Smooth muscle cell (in vitro differentiated cells): ENCODE measurements around the gene DPEP3. TPM values are rescaled to one million over a fixed set of nuclear protein-coding genes. Genes with fewer than 3 reads are reported as not detected.
"Not testable (repeated sequence)": the region's sequence is repeated elsewhere in the genome, so short reads cannot be mapped to it uniquely, and the experiment has no call there.

Experiments used
- DNase-seq: peaks from one replicate; lab custom pipeline; 2025; ENCODE audit not compliant: unreplicated experiment; lab: John Stamatoyannopoulos, UW
- H2AFZ ChIP-seq: fragments of 200-600 bp; sonication (generic); 2 replicates; pipeline ENCODE4 v1.6.0; 2016; ENCODE audit warnings: antibody characterized with exemption, low read depth, mild to moderate bottlenecking
- H3F3A ChIP-seq: fragments of 200-600 bp; sonication (generic); 2 replicates; pipeline ENCODE4 v1.6.0; 2017; ENCODE audit warnings: antibody characterized with exemption, low read depth
- H3K27ac ChIP-seq: fragments of 200-600 bp; sonication (generic); 2 replicates; pipeline ENCODE4 v1.5.1; 2016; ENCODE audit warnings: low read depth, mild to moderate bottlenecking
- H3K27me3 ChIP-seq: fragments of 200-600 bp; sonication (generic); 2 replicates; pipeline ENCODE4 v1.6.1; 2016; ENCODE audit warnings: low read depth, mild to moderate bottlenecking
- H3K36me3 ChIP-seq: fragments of 200-600 bp; sonication (generic); 2 replicates; pipeline ENCODE4 v1.5.1; 2016; ENCODE audit warnings: low read depth
- H3K4me1 ChIP-seq: fragments of 200-600 bp; sonication (generic); 2 replicates; pipeline ENCODE4 v1.5.1; 2016; ENCODE audit warnings: low read depth
- H3K4me2 ChIP-seq: fragments of 200-600 bp; sonication (generic); 2 replicates; pipeline ENCODE4 v1.6.0; 2016; ENCODE audit warnings: mild to moderate bottlenecking
- H3K4me3 ChIP-seq: fragments of 200-600 bp; sonication (generic); 2 replicates; pipeline ENCODE4 v1.5.1; 2016; ENCODE audit warnings: mild to moderate bottlenecking
- H3K79me2 ChIP-seq: fragments of 200-600 bp; sonication (generic); 2 replicates; pipeline ENCODE4 v1.6.0; 2016; ENCODE audit warnings: low read depth, mild to moderate bottlenecking
- H3K9ac ChIP-seq: fragments of 200-600 bp; sonication (generic); 2 replicates; pipeline ENCODE4 v1.6.0; 2016; ENCODE audit warnings: low read depth
- H3K9me3 ChIP-seq: fragments of 200-600 bp; sonication (generic); replicated peaks from 2 replicates; pipeline ENCODE4 v1.5.1; 2016; ENCODE audit warnings: low read depth
- H4K20me1 ChIP-seq: fragments of 200-600 bp; sonication (generic); 2 replicates; pipeline ENCODE4 v1.6.0; 2016; ENCODE audit warnings: low read depth
- CTCF ChIP-seq: fragments of 200-600 bp; sonication (generic); IDR thresholded peaks from 2 replicates; pipeline ENCODE4 v1.5.1; 2017; ENCODE audit warnings: borderline replicate concordance, mild to moderate bottlenecking, antibody characterized with exemption; ENCODE audit not compliant: insufficient read depth, poor library complexity, severe bottlenecking
- WGBS: methylation state at CpG from one replicate; pipeline ENCODE4 v1.1.7; 2016; ENCODE audit warnings: low lambda C conversion rate; 5-methylcytosine and 5-hydroxymethylcytosine counted together
- polyA plus RNA-seq: library from polyadenylated mRNA; unstranded; fragments of >200 nt; fragmentation: Nextera tagmentation; extraction: Ambion mirVana; gene quantifications from 2 replicates; pipeline ENCODE4 v1.2.1, GENCODE V29; 2016
- total RNA-seq: library from RNA; depleted of rRNA; stranded (reverse); fragments of >200 nt; gene quantifications from 2 replicates; pipeline ENCODE4 v1.2.3, GENCODE V29; 2014

Gene DPEP3
- total and polyA plus RNA-seq, 2 experiments from 2014 or later = not detected

DNA sequence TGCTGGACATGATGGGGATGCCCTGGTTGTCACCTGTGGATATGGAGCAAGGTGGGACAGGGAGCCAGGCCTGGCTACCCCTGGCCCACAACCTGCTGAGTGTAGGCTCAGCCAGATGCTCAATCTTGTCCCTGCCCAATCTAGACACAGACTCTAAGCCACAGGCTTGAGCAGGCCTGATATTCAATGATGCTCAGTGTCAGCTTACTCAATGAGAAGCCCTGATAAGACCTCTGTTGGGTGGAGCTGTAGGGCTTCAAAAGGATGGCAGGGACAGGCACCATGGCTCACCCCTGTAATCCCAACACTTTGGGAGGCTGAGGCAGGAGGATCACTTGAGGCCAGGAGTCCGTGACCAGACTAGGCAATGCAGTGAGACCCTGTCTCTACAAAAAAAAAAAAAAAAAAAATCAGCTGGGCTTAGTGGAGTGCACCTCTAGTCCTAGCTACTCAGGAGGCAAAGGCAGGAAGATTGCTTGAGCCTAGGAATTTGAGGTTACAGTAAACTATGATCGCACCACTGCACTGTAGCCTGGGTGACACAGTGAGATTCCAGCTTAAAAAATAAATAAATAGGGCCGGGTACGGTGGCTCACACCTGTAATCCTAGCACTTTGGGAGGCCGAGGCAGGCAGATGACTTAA is 39.7 kb downstream of the DPEP3 start:
- Histone ChIP-seq H3K4me2 (no peak overlapping the region), H4K20me1 (peaks cover 67% of the 10 kb centered on the region), H3F3A (peaks cover 14% of the 10 kb centered on the region), H3K27ac (no peak overlapping the region), H3K9me3 (no peaks in the 10 kb centered on the region), H3K79me2 (no peaks in the 10 kb centered on the region), H3K27me3 (no peaks in the 10 kb centered on the region), H3K9ac (no peak overlapping the region), H3K4me3 (no peak overlapping the region), H3K36me3 (no peaks in the 10 kb centered on the region), H3K4me1 (peaks cover 4% of the 10 kb centered on the region), H2AFZ (no peak overlapping the region)
- 100% methylated on average over 5 of the region's 5 CpGs for WGBS
- TF ChIP-seq CTCF = no peak
- no peak for DNase-seq

- Histone ChIP-seq H3K4me3 (no peak overlapping the region), H3F3A (peaks cover 14% of the 10 kb centered on the region), H3K27ac (no peak overlapping the region), H4K20me1 (peaks cover 59% of the 10 kb centered on the region), H3K9ac (no peak overlapping the region), H3K4me1 (peaks cover 11% of the 10 kb centered on the region), H3K36me3 (no peaks in the 10 kb centered on the region), H3K4me2 (no peak overlapping the region), H2AFZ (no peak overlapping the region), H3K9me3 (no peaks in the 10 kb centered on the region), H3K79me2 (no peaks in the 10 kb centered on the region), H3K27me3 (no peaks in the 10 kb centered on the region)
- WGBS = 95% methylated on average over 28 of the region's 33 CpGs
- no peak for TF ChIP-seq CTCF
- DNase-seq = no peak
These were observed 40.5 kb downstream of the DPEP3 start for GRCh38 chr16:67939507-67940445.

DNA sequence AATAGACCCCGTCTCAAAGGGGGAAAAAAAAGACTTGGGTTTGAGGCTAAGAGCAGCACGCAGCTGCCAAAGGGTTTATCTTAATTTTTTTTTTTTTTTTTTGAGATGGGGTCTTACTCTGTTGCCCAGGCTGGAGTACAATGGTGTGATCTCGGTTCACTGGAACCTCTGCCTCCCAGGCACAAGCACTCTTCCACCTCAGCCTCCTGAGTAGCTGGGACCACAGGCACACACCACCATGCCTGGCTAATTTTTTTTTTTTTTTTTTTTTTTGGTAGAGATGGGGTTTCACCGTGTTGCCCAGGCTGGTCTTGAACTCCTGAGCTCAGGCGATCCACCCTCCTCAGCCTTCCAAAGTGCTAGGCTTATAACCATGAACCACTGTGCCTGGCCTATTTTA is 42.6 kb downstream of the DPEP3 start:
- H3F3A ChIP-seq, H3K9ac ChIP-seq, H3K27ac ChIP-seq, H3K79me2 ChIP-seq, H3K9me3 ChIP-seq, H2AFZ ChIP-seq, H3K36me3 ChIP-seq, DNase-seq, H3K4me2 ChIP-seq, H3K4me3 ChIP-seq, H3K27me3 ChIP-seq: not testable (repeated sequence)
- Histone ChIP-seq H4K20me1 (peaks cover 38% of the 10 kb centered on the region), H3K4me1 (peaks cover 12% of the 10 kb centered on the region)
- WGBS = 96% methylated on average over 5 of the region's 5 CpGs

DNA sequence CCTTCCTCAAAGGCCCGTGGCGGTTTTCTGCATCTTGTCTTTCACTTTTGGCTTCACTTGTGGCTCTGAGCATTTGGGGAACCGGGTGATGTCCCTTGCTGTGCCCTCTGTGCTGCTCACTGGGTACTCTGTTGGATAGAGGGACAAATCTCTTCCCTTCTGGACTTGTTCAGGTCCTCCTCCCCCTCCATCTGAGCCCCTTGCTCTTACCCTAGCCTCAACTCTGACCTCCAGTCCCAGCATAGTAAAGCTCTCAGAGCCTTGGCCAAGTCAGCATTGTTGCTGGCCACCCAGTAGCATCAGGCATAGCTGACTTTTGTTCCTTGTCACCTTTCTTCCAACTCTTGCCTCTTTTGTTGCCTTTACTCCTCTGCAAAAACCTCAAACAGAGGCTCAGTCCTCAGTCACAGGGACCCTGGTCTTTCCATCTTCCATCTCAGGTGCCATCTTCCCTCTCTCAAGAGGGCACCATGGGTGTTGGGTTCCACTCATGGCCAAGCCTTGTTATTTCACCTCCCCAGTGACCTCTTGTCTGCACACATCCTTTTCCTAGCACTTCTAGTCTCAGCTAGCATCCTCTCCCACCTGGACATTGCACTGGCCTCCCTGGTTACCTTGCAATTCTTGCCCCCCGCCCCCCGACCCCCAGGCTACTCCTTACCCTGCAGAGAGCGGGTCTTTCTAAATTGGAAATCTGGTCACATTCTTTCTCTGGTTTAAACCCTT is 43.3 kb downstream of the DPEP3 start:
- no peak for DNase-seq
- H3K27ac ChIP-seq = peak overlapping the region; percentile 69
- no peak for TF ChIP-seq CTCF
- no peaks in the 10 kb centered on the region for H3K36me3 ChIP-seq
- H3K9ac ChIP-seq = peak overlapping the region; percentile 71
- H3F3A ChIP-seq = no peaks in the 10 kb centered on the region
- 55% methylated on average over 6 of the region's 6 CpGs for WGBS
- peak overlapping the region; percentile 86 for H3K4me2 ChIP-seq
- H4K20me1 ChIP-seq = peaks cover 32% of the 10 kb centered on the region
- H3K79me2 ChIP-seq = no peaks in the 10 kb centered on the region
- H3K9me3 ChIP-seq = no peaks in the 10 kb centered on the region
- no peak overlapping the region for H2AFZ ChIP-seq
- peaks cover 12% of the 10 kb centered on the region for H3K4me1 ChIP-seq
- no peaks in the 10 kb centered on the region for H3K27me3 ChIP-seq
- peak overlapping the region; percentile 87 for H3K4me3 ChIP-seq
